HCT116 (cell line): ENCODE data around the gene CLASP1. TPM values are rescaled to one million over a fixed set of nuclear protein-coding genes. Genes with fewer than 3 reads are reported as not detected.

ENCODE experiments used
- ATAC-seq: fragments of 200-7000 bp; cut with Tn5 transposase; 2 replicates; pipeline ENCODE4 v1.9.1; 2020; ENCODE audit warnings: mild to moderate bottlenecking, moderate library complexity
- BruUV-seq: library from RNA; stranded (reverse); fragments of 400-500 nt; replicated peaks from 2 replicates; lab custom pipeline; 2021; lab: Mats Ljungman, UMichigan
- CTCF ChIA-PET: fragments of 300-600 bp; sonication (Branson Sonifier 250); formaldehyde crosslinking; loops from one replicate; lab custom pipeline; 2021; ENCODE audit warnings: antibody characterized with exemption; lab: Charles Lee
- POLR2A ChIA-PET: fragments of 300-600, 350-600 bp; sonication (Branson Sonifier 250); formaldehyde crosslinking; loops from one replicate; lab custom pipeline; 2021; ENCODE audit warnings: antibody characterized with exemption; lab: Charles Lee
- RAD21 ChIA-PET, 2 experiments: fragments of 300-600 bp; sonication (Branson Sonifier 250); formaldehyde crosslinking; loops; one replicate each; lab custom pipeline; 2023; ENCODE audit warnings: low total read pairs in 2 of 2; ENCODE audit not compliant: uncharacterized antibody in 2 of 2, unreplicated experiment in 2 of 2, low non-redundant PET in 1 of 2; lab: Charles Lee
- DNase-seq: peaks from one replicate; pipeline ENCODE4 v3.0.0-alpha.2; 2010; ENCODE audit warnings: low read depth, low spot score
- H2AFZ ChIP-seq: fragments of 200-600 bp; shearing (Covaris generic), sonication (generic); 2 replicates; pipeline ENCODE4 v1.6.1; 2017; ENCODE audit warnings: low read depth, mixed run types, mixed read lengths, antibody characterized with exemption, low read length; ENCODE audit not compliant: poor library complexity, severe bottlenecking
- H3K27ac ChIP-seq: 2 replicates; pipeline ENCODE4 v1.5.1; 2012; ENCODE audit warnings: low read depth, low read length
- H3K27me3 ChIP-seq: fragments of 200-600 bp; sonication (generic); 2 replicates; pipeline ENCODE4 v1.6.1; 2016; ENCODE audit warnings: mixed run types, low read length, mixed read lengths; ENCODE audit not compliant: insufficient read depth
- H3K36me3 ChIP-seq, 2 experiments: fragments of 200-500 bp in 1 of 2; fragments of 200-600 bp in 1 of 2; sonication (Bioruptor generic) in 1 of 2; sonication (generic) in 1 of 2; 2 replicates each; pipeline versions ENCODE4 v1.5.1 to v1.6.1; 2014 to 2016; ENCODE audit warnings: low read length in 2 of 2, inconsistent platforms in 1 of 2, mixed read lengths in 1 of 2, mixed run types in 1 of 2; ENCODE audit not compliant: insufficient read depth in 2 of 2, control insufficient read depth in 1 of 2
- H3K4me1 ChIP-seq, 2 experiments: fragments of 200-600 bp in 1 of 2; sonication (generic) in 1 of 2; 2 replicates each; pipeline versions ENCODE4 v1.5.1 to v1.6.1; 2012 to 2017; ENCODE audit warnings: low read length in 2 of 2, inconsistent platforms in 1 of 2, mild to moderate bottlenecking in 1 of 2, mixed read lengths in 1 of 2, mixed run types in 1 of 2, moderate library complexity in 1 of 2; ENCODE audit not compliant: insufficient read depth in 2 of 2, control insufficient read depth in 1 of 2
- H3K4me2 ChIP-seq: fragments of 200-600 bp; sonication (generic); 2 replicates; pipeline ENCODE4 v1.6.1; 2017; ENCODE audit warnings: mixed run types, low read length, mixed read lengths
- H3K4me3 ChIP-seq, 2 experiments: fragments of 200-600 bp in 1 of 2; sonication (generic) in 1 of 2; replicated peaks in 1 of 2; 2 replicates each; pipeline ENCODE4 v1.5.1; 2011 to 2016; ENCODE audit warnings: low read length in 2 of 2, control low read depth in 1 of 2, low read depth in 1 of 2, mild to moderate bottlenecking in 1 of 2, mixed read lengths in 1 of 2, mixed run types in 1 of 2
- H3K79me2 ChIP-seq: fragments of 200-600 bp; sonication (generic); 2 replicates; pipeline ENCODE4 v1.6.1; 2017; ENCODE audit warnings: mild to moderate bottlenecking, mixed run types, low read length, moderate library complexity, mixed read lengths; ENCODE audit not compliant: insufficient read depth
- H3K9ac ChIP-seq: fragments of 200-600 bp; sonication (generic); 2 replicates; pipeline ENCODE4 v1.6.1; 2016; ENCODE audit warnings: low read length, mixed read lengths
- H3K9me2 ChIP-seq: fragments of 200-600 bp; sonication (generic), shearing (Covaris generic); 2 replicates; pipeline ENCODE4 v1.6.1; 2017; ENCODE audit warnings: mixed run types, mild to moderate bottlenecking, moderate library complexity; ENCODE audit not compliant: insufficient read depth
- H3K9me3 ChIP-seq, 2 experiments: fragments of 200-500 bp in 1 of 2; fragments of 200-600 bp in 1 of 2; sonication (Bioruptor generic) in 1 of 2; sonication (generic) in 1 of 2; 2 replicates each; pipeline ENCODE4 v1.6.1; 2014 to 2017; ENCODE audit warnings: low read length in 2 of 2, mixed read lengths in 2 of 2, inconsistent platforms in 1 of 2, low read depth in 1 of 2, mild to moderate bottlenecking in 1 of 2, mixed run types in 1 of 2, moderate library complexity in 1 of 2; ENCODE audit not compliant: control insufficient read depth in 1 of 2, insufficient read depth in 1 of 2
- H4K20me1 ChIP-seq: fragments of 200-600 bp; sonication (generic), shearing (Covaris generic); 2 replicates; pipeline ENCODE4 v1.6.1; 2017; ENCODE audit warnings: mixed run types, mild to moderate bottlenecking, moderate library complexity; ENCODE audit not compliant: insufficient read depth
- EZH2phosphoT487 ChIP-seq: fragments of 200-600 bp; IDR thresholded peaks from 2 replicates; pipeline ENCODE4 v1.6.1; 2018; ENCODE audit warnings: antibody characterized with exemption, borderline replicate concordance
- FOSL1 ChIP-seq: IDR thresholded peaks from 2 replicates; pipeline ENCODE4 v1.6.1; 2012; ENCODE audit warnings: low read depth
- POLR2A ChIP-seq: IDR thresholded peaks from 2 replicates; pipeline ENCODE4 v1.7.0; 2011; ENCODE audit warnings: borderline replicate concordance; ENCODE audit not compliant: insufficient read depth, insufficient read length; ENCODE audit errors: extremely low read depth
- SIN3A ChIP-seq: IDR thresholded peaks from 2 replicates; pipeline ENCODE4 v1.6.1; 2012; ENCODE audit warnings: low read depth
- SP1 ChIP-seq: IDR thresholded peaks from 2 replicates; pipeline ENCODE4 v1.6.1; 2012; ENCODE audit warnings: low read depth
- SRF ChIP-seq: IDR thresholded peaks from 2 replicates; pipeline ENCODE4 v1.6.1; 2012; ENCODE audit warnings: low read depth
- YY1 ChIP-seq: IDR thresholded peaks from 2 replicates; pipeline ENCODE4 v1.6.1; 2011; ENCODE audit warnings: low read length, low read depth, moderate library complexity, mild to moderate bottlenecking; ENCODE audit not compliant: insufficient replicate concordance; ENCODE audit errors: extremely low read depth
- ZFX ChIP-seq: fragments of 450-650 bp; IDR thresholded peaks from 2 replicates; pipeline ENCODE4 v1.6.1; 2017
- intact Hi-C: fragments of 100-400 bp; cut with micrococcal nuclease; formaldehyde crosslinking; loops from 2 replicates; pipeline ENCODE4 v1.10.0; 2022
- total RNA-seq: library from RNA; stranded (reverse); gene quantifications from one replicate; pipeline ENCODE4 v1.2.1, GENCODE V29; 2021; ENCODE audit not compliant: unreplicated experiment
- TF ChIP-seq, protein P1 (sequence below), 3 experiments: fragments of 200-600 bp in 1 of 3; sonication (generic) in 1 of 3; IDR thresholded peaks in 2 of 3; conservative IDR thresholded peaks in 1 of 3; 2 replicates each; pipeline ENCODE4 v1.5.1; 2012 to 2017; ENCODE audit warnings: low read depth in 2 of 3, low read length in 2 of 3, antibody characterized with exemption in 1 of 3, borderline replicate concordance in 1 of 3, control low read depth in 1 of 3, mild to moderate bottlenecking in 1 of 3, mixed read lengths in 1 of 3, mixed run types in 1 of 3, moderate library complexity in 1 of 3; ENCODE audit not compliant: insufficient read depth in 1 of 3

The CLASP1 gene
- total RNA-seq, 1 experiment from 2014 or later: 41.9 TPM

DNA sequence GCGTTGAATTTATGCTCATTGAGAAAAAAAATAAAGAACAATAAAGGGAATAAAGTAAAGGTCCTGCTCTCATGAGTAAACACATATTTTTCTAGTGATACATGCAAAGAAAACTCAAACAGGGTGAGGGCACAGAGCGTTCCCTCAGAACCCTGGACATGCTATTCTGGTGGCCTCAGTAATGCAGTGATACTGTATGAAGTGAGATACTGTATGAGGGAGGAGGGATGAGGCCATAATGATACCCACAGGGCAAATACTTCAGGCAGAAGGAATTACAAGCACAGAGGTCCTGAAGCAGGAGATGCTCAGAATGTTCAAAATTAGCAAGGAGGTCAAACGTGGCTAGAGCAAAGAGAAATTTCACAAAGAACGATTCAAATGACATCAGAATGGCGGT is 147.0 kb downstream of the CLASP1 start:
- ATAC-seq (no peak), DNase-seq (no peak)
- no peaks in the 10 kb centered on the region for H4K20me1 ChIP-seq
- POLR2A ChIA-PET: interaction anchor here (1.0 kb wide), 1 partner anchor 28 kb away, joined by 3 read pairs; the partner anchor contains the start of gene RNU4ATAC
- peaks cover 8% of the 10 kb centered on the region for H3K79me2 ChIP-seq
- H3K4me2 ChIP-seq: no peak overlapping the region
- intact Hi-C loops: no loop called here
- peaks cover 0 to 9% of the 10 kb centered on the region in 2 experiments; a peak in 2 of 4 replicates for H3K36me3 ChIP-seq
- no peaks in the 10 kb centered on the region; a peak in 1 of 4 replicates for H3K9me3 ChIP-seq
- TF ChIP-seq POLR2A (no peak), ZFX (no peak)
- TF ChIP-seq, protein P1, sequence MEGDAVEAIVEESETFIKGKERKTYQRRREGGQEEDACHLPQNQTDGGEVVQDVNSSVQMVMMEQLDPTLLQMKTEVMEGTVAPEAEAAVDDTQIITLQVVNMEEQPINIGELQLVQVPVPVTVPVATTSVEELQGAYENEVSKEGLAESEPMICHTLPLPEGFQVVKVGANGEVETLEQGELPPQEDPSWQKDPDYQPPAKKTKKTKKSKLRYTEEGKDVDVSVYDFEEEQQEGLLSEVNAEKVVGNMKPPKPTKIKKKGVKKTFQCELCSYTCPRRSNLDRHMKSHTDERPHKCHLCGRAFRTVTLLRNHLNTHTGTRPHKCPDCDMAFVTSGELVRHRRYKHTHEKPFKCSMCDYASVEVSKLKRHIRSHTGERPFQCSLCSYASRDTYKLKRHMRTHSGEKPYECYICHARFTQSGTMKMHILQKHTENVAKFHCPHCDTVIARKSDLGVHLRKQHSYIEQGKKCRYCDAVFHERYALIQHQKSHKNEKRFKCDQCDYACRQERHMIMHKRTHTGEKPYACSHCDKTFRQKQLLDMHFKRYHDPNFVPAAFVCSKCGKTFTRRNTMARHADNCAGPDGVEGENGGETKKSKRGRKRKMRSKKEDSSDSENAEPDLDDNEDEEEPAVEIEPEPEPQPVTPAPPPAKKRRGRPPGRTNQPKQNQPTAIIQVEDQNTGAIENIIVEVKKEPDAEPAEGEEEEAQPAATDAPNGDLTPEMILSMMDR (IDR thresholded peaks at IDR 0.05 in 2 of 3, conservative IDR thresholded peaks at IDR 0.05 in 1 of 3; ENCODE audit: borderline replicate concordance in 1 of 3, insufficient read depth in 1 of 3, low read depth in 2 of 3, low read length in 2 of 3): no peak
- no peak overlapping the region for H3K9ac ChIP-seq
- H2AFZ ChIP-seq: no peak overlapping the region
- BruUV-seq: no TSS peak
- H3K27me3 ChIP-seq: no peaks in the 10 kb centered on the region
- 0 out of 2 replicates have a peak, but pooled peaks cover 5% of the 10 kb centered on the region for H3K9me2 ChIP-seq
- CTCF ChIA-PET: no interaction called here
- RAD21 ChIA-PET: no interaction called here
- H3K4me3 ChIP-seq: no peak overlapping the region
- no peak overlapping the region for H3K27ac ChIP-seq
- peaks cover 0 to 14% of the 10 kb centered on the region in 2 experiments; a peak in 1 of 4 replicates for H3K4me1 ChIP-seq

DNA sequence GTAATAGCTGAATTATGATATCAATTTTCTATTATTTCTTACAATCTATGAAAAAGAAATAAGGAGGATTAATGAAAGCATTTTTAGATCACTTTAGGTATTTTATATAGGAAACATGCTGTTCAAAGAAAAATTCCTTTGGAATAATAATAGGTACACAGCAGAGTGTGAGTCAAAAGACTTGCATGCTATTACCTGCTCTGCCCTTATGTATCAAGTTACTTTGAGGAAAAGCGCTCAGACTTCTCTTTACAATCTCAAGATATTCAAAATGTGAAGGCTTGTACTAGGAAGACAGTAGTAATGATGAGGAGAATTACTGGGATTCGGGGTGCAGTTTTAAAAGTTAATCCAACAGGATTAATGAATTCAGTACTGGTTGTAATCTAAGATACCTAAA is 147.7 kb downstream of the CLASP1 start:
- H3K9me3 ChIP-seq: no peaks in the 10 kb centered on the region; a peak in 1 of 4 replicates
- no peak for TF ChIP-seq EZH2phosphoT487
- TF ChIP-seq SP1: no peak
- TF ChIP-seq FOSL1: no peak
- no peak for TF ChIP-seq YY1
- TF ChIP-seq POLR2A: no peak
- TF ChIP-seq, protein P1 (IDR thresholded peaks at IDR 0.05 in 2 of 3, conservative IDR thresholded peaks at IDR 0.05 in 1 of 3; ENCODE audit: borderline replicate concordance in 1 of 3, insufficient read depth in 1 of 3, low read depth in 2 of 3, low read length in 2 of 3): no peak
- TF ChIP-seq SIN3A: no peak
- no peak for TF ChIP-seq SRF
- TF ChIP-seq ZFX: no peak
- ATAC-seq (no peak), DNase-seq (no peak)
- no peak overlapping the region for H3K4me3 ChIP-seq
- no peak overlapping the region for H2AFZ ChIP-seq
- no peaks in the 10 kb centered on the region for H4K20me1 ChIP-seq
- 0 out of 2 replicates have a peak, but pooled peaks cover 2% of the 10 kb centered on the region for H3K9me2 ChIP-seq
- H3K79me2 ChIP-seq: peaks cover 6% of the 10 kb centered on the region
- ChIA-PET POLR2A (interaction anchor here (1.0 kb wide), 1 partner anchor 29 kb away, joined by 3 read pairs; the partner anchor contains the start of gene RNU4ATAC), CTCF (no interaction called here), RAD21 (no interaction called here)
- no peak overlapping the region for H3K27ac ChIP-seq
- no peak overlapping the region for H3K9ac ChIP-seq
- H3K4me1 ChIP-seq: peaks cover 0 to 14% of the 10 kb centered on the region in 2 experiments; a peak in 1 of 4 replicates
- peaks cover 0 to 9% of the 10 kb centered on the region in 2 experiments; a peak in 2 of 4 replicates for H3K36me3 ChIP-seq
- intact Hi-C loops: no loop called here
- H3K27me3 ChIP-seq: no peaks in the 10 kb centered on the region
- BruUV-seq: no TSS peak
- no peak overlapping the region for H3K4me2 ChIP-seq
